ENCODE measurements around the gene GOLPH3. TPM values are rescaled to one million over a fixed set of nuclear protein-coding genes. Genes with fewer than 3 reads are reported as not detected.

GOLPH3 gene
- total and polyA plus RNA-seq, 2 experiments from 2014 or later, result 75.1 to 79.6 TPM

DNA sequence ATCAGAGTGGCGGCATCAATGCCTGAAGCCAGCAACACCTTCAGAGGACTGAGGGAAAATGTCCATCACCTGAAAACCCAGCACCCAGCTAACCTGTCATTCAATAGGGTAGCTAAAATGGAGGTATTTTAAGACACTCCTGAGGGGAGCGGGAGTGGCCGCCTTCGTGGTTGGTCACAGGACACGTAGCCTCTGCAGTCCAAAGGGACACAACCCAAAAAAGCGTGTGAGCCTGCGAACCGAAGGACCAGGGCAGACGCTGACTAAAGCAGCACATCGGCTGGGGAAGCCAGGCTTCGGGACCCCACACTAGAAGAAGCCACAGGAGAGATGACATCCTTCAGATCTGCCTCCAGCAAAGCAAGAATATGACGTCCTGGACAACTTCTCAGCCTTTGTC, 70.6 kb downstream of the GOLPH3 start:
- Histone ChIP-seq H3K27ac (no peak overlapping the region), H3K27me3 (no peaks in the 10 kb centered on the region), H3K36me3 (peaks cover 13% of the 10 kb centered on the region), H3K4me3 (no peak overlapping the region), H3K4me1 (ENCODE audit: low read depth) (peaks cover 26% of the 10 kb centered on the region), H3K9me3 (ENCODE audit: low read depth) (no peaks in the 10 kb centered on the region)
- TF ChIP-seq, protein P1, sequence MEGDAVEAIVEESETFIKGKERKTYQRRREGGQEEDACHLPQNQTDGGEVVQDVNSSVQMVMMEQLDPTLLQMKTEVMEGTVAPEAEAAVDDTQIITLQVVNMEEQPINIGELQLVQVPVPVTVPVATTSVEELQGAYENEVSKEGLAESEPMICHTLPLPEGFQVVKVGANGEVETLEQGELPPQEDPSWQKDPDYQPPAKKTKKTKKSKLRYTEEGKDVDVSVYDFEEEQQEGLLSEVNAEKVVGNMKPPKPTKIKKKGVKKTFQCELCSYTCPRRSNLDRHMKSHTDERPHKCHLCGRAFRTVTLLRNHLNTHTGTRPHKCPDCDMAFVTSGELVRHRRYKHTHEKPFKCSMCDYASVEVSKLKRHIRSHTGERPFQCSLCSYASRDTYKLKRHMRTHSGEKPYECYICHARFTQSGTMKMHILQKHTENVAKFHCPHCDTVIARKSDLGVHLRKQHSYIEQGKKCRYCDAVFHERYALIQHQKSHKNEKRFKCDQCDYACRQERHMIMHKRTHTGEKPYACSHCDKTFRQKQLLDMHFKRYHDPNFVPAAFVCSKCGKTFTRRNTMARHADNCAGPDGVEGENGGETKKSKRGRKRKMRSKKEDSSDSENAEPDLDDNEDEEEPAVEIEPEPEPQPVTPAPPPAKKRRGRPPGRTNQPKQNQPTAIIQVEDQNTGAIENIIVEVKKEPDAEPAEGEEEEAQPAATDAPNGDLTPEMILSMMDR (IDR thresholded peaks at IDR 0.05; ENCODE audit: low read depth, low read length), result no peak
- no peak for DNase-seq (ENCODE audit: low read depth in 1 of 2, low spot score in 1 of 2)

DNA sequence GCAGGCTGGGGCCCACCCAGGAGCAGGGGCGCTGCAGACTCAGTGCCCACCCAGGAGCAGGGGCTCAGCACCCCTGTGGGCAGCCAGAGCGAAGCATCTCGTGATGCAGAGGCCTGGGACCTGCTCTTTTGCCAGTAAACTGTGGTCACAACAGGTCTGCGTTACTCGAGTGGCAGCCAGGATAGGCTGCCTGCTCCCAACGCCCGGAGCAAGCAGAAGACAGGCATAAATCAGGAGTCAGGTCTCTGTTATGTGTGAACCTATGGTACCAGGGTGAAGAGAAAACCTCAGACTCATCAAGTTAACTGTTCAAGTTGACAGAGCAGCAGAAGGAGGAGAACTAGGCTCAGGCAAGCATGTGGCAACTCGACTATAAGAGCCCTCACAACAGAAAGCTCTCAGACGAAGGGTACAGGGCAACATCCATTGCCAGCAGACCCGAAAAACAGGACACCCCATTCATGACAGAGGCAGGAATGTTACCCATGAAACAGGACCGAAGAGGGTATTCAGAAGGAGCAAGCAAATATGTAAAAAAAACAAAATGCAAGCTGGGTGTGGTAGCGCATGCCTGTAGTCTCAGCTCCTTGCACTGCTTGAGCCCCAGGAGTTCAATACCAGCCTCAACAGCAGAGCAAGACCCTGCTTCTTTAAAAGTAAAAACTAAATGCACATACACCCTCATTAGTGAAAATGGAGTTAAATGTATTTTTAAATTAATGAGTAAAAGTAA, 71.7 kb downstream of the GOLPH3 start:
- TF ChIP-seq, protein P1 (IDR thresholded peaks at IDR 0.05; ENCODE audit: low read depth, low read length), result no peak
- no peaks in the 10 kb centered on the region for H3K9me3 ChIP-seq (ENCODE audit: low read depth)
- H3K27me3 ChIP-seq, result no peaks in the 10 kb centered on the region
- no peak for DNase-seq (ENCODE audit: low read depth in 1 of 2, low spot score in 1 of 2)
- H3K4me3 ChIP-seq, result no peak overlapping the region
- peaks cover 13% of the 10 kb centered on the region for H3K36me3 ChIP-seq
- no peak overlapping the region for H3K27ac ChIP-seq
- H3K4me1 ChIP-seq (ENCODE audit: low read depth), result peaks cover 15% of the 10 kb centered on the region

DNA sequence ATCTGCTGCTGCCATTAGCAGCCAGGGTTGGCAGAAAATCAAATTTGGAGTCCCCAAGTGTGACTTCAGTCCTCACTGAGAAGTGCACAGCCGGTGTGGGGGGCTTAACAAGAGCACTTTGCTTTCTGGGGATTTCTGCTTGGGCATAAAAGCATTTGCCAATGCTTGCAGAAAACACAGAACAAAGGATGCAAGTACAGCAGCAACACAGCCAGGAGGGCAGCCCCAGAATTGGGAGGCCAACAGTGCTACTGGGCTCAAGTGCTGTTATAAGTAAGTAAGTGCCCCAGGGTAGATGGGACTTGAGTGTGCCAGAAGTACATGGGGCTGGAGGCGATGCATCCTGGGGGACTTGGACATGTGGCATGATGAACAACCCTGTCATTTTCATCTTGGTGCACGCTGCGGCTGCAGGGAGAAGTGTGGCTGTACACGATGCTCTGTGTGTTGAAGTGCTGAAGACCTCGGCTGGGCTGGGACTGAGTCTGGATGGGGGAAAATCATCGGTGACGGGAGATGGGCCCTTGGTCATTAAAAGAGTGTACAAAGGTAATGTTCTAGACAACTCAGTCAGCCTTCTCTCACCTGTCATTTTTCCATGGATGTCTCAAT, 73.3 kb downstream of the GOLPH3 start:
- no peaks in the 10 kb centered on the region for H3K27me3 ChIP-seq
- TF ChIP-seq, protein P1 (IDR thresholded peaks at IDR 0.05; ENCODE audit: low read depth, low read length), result no peak
- DNase-seq (ENCODE audit: low read depth in 1 of 2, low spot score in 1 of 2), result no peak
- peaks cover 4% of the 10 kb centered on the region for H3K36me3 ChIP-seq
- H3K9me3 ChIP-seq (ENCODE audit: low read depth), result no peaks in the 10 kb centered on the region
- H3K4me3 ChIP-seq, result no peak overlapping the region
- no peak overlapping the region for H3K27ac ChIP-seq
- H3K4me1 ChIP-seq (ENCODE audit: low read depth), result peaks cover 14% of the 10 kb centered on the region

DNA sequence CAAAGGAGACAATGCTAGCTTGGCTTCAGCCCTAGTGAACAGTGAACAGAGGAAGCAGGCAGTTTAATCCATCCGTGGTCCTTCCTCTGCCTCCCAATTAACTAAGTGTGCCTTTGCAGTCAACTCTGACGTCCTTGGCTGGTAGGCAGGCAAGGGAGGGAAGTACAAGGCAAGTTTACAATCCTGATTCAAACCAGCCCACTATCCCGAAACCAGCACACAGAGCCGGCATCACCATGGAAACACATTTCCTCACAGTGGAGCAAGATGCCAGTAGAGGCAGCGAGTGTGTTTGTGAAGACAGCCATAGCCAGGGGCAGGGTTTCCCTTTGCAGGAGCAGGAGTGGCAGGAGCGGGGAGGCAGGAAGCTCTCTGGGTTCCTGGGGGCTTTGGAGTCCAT, 73.9 kb downstream of the GOLPH3 start:
- Histone ChIP-seq H3K27ac (no peak overlapping the region), H3K4me3 (no peak overlapping the region), H3K4me1 (ENCODE audit: low read depth) (peaks cover 17% of the 10 kb centered on the region), H3K27me3 (no peaks in the 10 kb centered on the region), H3K9me3 (ENCODE audit: low read depth) (no peaks in the 10 kb centered on the region), H3K36me3 (peaks cover 4% of the 10 kb centered on the region)
- TF ChIP-seq, protein P1 (IDR thresholded peaks at IDR 0.05; ENCODE audit: low read depth, low read length), result no peak
- DNase-seq (ENCODE audit: low read depth in 1 of 2, low spot score in 1 of 2), result peak in 1 of 2 donors; percentile 16

DNA sequence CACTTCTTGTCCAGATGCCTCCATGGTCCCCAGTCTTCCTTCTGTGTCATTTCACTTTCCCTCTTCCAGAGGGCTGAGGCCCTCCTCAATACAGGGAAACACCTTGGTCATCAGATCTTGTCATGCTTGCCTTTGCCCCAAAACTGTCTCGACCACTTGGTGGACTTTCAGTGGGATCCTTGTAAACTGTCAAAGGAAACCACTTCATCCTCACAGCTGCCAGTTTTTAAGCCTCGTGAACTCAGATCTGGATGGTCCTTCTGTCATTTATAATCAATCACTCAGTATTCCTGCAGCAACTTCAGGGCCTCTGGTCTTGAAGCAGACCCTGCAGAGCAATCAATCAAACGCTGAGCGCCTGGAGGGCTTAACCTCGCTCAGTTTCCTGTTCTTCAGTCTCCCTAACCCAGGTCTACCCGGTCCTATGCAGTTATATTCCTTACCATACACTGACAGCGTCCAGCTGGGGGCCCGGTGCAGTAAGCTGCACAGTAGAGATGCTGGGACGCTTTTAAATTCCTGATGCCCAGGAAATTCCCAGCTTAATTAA, 74.6 kb downstream of the GOLPH3 start:
- H3K27ac ChIP-seq, result peak overlapping the region; percentile 66
- H3K4me1 ChIP-seq (ENCODE audit: low read depth), result peaks cover 21% of the 10 kb centered on the region
- TF ChIP-seq, protein P1 (IDR thresholded peaks at IDR 0.05; ENCODE audit: low read depth, low read length), result no peak
- DNase-seq (ENCODE audit: low read depth in 1 of 2, low spot score in 1 of 2), result no peak
- H3K4me3 ChIP-seq, result no peak overlapping the region
- peaks cover 4% of the 10 kb centered on the region for H3K36me3 ChIP-seq
- no peaks in the 10 kb centered on the region for H3K9me3 ChIP-seq (ENCODE audit: low read depth)
- no peaks in the 10 kb centered on the region for H3K27me3 ChIP-seq

Measured in cardiac muscle cell (in vitro differentiated cells and primary cell).